Caco-2 (cell line): Measurements from ENCODE around the gene TUSC1. TPM values are rescaled to one million over a fixed set of nuclear protein-coding genes. Genes with fewer than 3 reads are reported as not detected.

Experiments
- BruUV-seq: library from RNA; stranded (reverse); fragments of 400-500 nt; replicated peaks from 2 replicates; lab custom pipeline; 2021; lab: Mats Ljungman, UMichigan
- CTCF ChIA-PET: fragments of 300-600 bp; sonication (Branson Sonifier 250); formaldehyde crosslinking; loops from one replicate; lab custom pipeline; 2022; ENCODE audit warnings: antibody characterized with exemption; lab: Charles Lee
- POLR2A ChIA-PET: fragments of 300-600 bp; sonication (Branson Sonifier 250); formaldehyde crosslinking; loops from one replicate; lab custom pipeline; 2022; ENCODE audit warnings: antibody characterized with exemption; lab: Charles Lee
- DNase-seq, 2 experiments: peaks; one replicate each; pipeline versions ENCODE4 v3.0.0 to v3.0.0-alpha.2; 2020 to 2022
- H3K27me3 ChIP-seq: replicated peaks from 2 replicates; pipeline ENCODE4 v1.6.0; 2011; ENCODE audit warnings: low read length; ENCODE audit not compliant: control insufficient read depth, insufficient read depth
- H3K36me3 ChIP-seq: 2 replicates; pipeline ENCODE4 v1.5.1; 2011; ENCODE audit warnings: low read length; ENCODE audit not compliant: control insufficient read depth, insufficient read depth
- H3K4me1 ChIP-seq: fragments of 250-450 bp; sonication (Bioruptor Pico); 2 replicates; pipeline ENCODE4 v1.5.1; 2020; ENCODE audit warnings: mild to moderate bottlenecking
- H3K4me3 ChIP-seq: 2 replicates; pipeline ENCODE4 v1.5.1; 2011; ENCODE audit warnings: low read depth, mild to moderate bottlenecking, control low read depth, low read length
- H3K9me3 ChIP-seq: fragments of 250-450 bp; sonication (Bioruptor Pico); 2 replicates; pipeline ENCODE4 v1.5.1; 2020; ENCODE audit warnings: mild to moderate bottlenecking, moderate library complexity
- H3K27ac Mint-ChIP-seq: one replicate; pipeline ENCODE4 v1.8.0; 2022; ENCODE audit warnings: mixed read lengths; ENCODE audit not compliant: unreplicated experiment
- H3K27me3 Mint-ChIP-seq: one replicate; pipeline ENCODE4 v1.8.0; 2022; ENCODE audit warnings: mixed read lengths; ENCODE audit not compliant: insufficient read depth, unreplicated experiment
- H3K36me3 Mint-ChIP-seq: one replicate; pipeline ENCODE4 v1.8.0; 2022; ENCODE audit warnings: mild to moderate bottlenecking, mixed read lengths; ENCODE audit not compliant: insufficient read depth, unreplicated experiment
- H3K4me1 Mint-ChIP-seq: one replicate; pipeline ENCODE4 v1.8.0; 2022; ENCODE audit warnings: low read depth, mixed read lengths; ENCODE audit not compliant: unreplicated experiment
- H3K4me3 Mint-ChIP-seq: one replicate; pipeline ENCODE4 v1.8.0; 2022; ENCODE audit warnings: mild to moderate bottlenecking, moderate library complexity, mixed read lengths; ENCODE audit not compliant: unreplicated experiment
- H3K9me3 Mint-ChIP-seq: one replicate; pipeline ENCODE4 v1.8.0; 2022; ENCODE audit warnings: mixed read lengths; ENCODE audit not compliant: unreplicated experiment
- intact Hi-C: fragments of 100-400 bp; cut with micrococcal nuclease; formaldehyde crosslinking; loops from one replicate; pipeline ENCODE4 v1.10.0; 2022; ENCODE audit not compliant: unreplicated experiment
- total RNA-seq: library from RNA; stranded (reverse); gene quantifications from 2 replicates; pipeline ENCODE4 v1.2.3, GENCODE V29; 2022
- TF ChIP-seq, protein P1 (sequence below), 2 experiments: fragments of 200-600 bp in 1 of 2; IDR thresholded peaks; 1 replicate in 1 of 2; 2 replicates in 1 of 2; pipeline versions ENCODE4 v1.5.1 to v1.8.0; 2011 to 2022; ENCODE audit warnings: antibody characterized with exemption in 1 of 2, control low read depth in 1 of 2, inconsistent platforms in 1 of 2, low read depth in 1 of 2, low read length in 1 of 2, mild to moderate bottlenecking in 1 of 2, moderate library complexity in 1 of 2; ENCODE audit not compliant: insufficient read depth in 1 of 2, severe bottlenecking in 1 of 2, unreplicated experiment in 1 of 2

The TUSC1 gene
- total RNA-seq, 1 experiment from 2014 or later, result 2.4 TPM

DNA sequence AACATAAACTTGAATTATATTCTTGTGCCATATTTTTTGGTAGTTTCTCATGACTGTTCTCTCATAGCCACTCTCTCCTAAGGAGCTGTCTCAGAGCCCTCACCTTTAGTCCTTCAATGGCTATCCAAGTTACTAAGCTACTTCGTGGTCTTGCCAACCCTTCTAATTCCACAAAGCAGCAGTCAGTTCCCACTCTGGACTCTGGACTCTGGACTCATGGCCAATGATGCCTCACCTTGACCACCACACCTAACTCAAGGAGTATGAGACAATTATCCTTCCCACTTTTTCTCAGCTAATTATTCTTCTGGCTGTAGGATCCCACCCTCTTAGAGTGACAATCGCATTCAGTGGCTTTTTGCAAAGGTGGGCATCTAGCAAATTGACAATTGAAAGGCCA is 42.2 kb downstream of the TUSC1 start:
- no peak overlapping the region for H3K27ac Mint-ChIP-seq
- H3K4me1 Mint-ChIP-seq, result no peaks in the 10 kb centered on the region
- BruUV-seq, result no TSS peak
- no peaks in the 10 kb centered on the region for H3K9me3 ChIP-seq
- H3K36me3 Mint-ChIP-seq, result peaks cover 6% of the 10 kb centered on the region
- intact Hi-C loops, result no loop called here
- H3K9me3 Mint-ChIP-seq, result no peaks in the 10 kb centered on the region
- ChIA-PET POLR2A (no interaction called here), CTCF (no interaction called here)
- H3K4me3 ChIP-seq, result no peak overlapping the region
- H3K36me3 ChIP-seq, result no peaks in the 10 kb centered on the region
- TF ChIP-seq, protein P1, sequence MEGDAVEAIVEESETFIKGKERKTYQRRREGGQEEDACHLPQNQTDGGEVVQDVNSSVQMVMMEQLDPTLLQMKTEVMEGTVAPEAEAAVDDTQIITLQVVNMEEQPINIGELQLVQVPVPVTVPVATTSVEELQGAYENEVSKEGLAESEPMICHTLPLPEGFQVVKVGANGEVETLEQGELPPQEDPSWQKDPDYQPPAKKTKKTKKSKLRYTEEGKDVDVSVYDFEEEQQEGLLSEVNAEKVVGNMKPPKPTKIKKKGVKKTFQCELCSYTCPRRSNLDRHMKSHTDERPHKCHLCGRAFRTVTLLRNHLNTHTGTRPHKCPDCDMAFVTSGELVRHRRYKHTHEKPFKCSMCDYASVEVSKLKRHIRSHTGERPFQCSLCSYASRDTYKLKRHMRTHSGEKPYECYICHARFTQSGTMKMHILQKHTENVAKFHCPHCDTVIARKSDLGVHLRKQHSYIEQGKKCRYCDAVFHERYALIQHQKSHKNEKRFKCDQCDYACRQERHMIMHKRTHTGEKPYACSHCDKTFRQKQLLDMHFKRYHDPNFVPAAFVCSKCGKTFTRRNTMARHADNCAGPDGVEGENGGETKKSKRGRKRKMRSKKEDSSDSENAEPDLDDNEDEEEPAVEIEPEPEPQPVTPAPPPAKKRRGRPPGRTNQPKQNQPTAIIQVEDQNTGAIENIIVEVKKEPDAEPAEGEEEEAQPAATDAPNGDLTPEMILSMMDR (IDR thresholded peaks at IDR 0.05; ENCODE audit: insufficient read depth in 1 of 2, low read depth in 1 of 2, low read length in 1 of 2, severe bottlenecking in 1 of 2, unreplicated experiment in 1 of 2), result no peak
- no peaks in the 10 kb centered on the region for H3K27me3 ChIP-seq
- H3K4me3 Mint-ChIP-seq, result no peak overlapping the region
- H3K4me1 ChIP-seq, result no peaks in the 10 kb centered on the region
- DNase-seq, result no peak
- H3K27me3 Mint-ChIP-seq, result no peaks in the 10 kb centered on the region

DNA sequence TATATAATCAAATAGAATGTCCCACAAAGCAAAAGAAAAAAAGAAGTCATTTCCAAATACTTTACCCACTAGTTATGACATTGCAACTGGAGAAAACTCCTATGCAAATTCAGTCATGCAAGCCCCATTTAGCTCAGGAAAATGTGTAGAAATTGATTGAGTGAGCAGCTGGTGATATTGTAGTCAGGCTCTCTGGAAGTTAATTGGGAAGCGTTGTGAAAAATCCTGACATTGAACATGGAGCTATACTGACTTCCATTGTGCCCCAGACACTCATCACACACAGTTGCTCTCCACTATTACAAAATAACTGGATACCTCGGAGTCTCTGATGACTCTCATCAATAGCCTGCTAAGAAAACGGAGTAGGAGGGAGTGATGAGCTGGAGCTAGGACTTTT is 49.0 kb downstream of the TUSC1 start:
- Mint-ChIP-seq H3K9me3 (no peaks in the 10 kb centered on the region), H3K4me3 (no peak overlapping the region), H3K4me1 (no peaks in the 10 kb centered on the region), H3K27ac (no peak overlapping the region), H3K36me3 (no peaks in the 10 kb centered on the region), H3K27me3 (no peaks in the 10 kb centered on the region)
- Histone ChIP-seq H3K36me3 (no peaks in the 10 kb centered on the region), H3K9me3 (no peaks in the 10 kb centered on the region), H3K4me3 (no peak overlapping the region), H3K4me1 (no peaks in the 10 kb centered on the region), H3K27me3 (no peaks in the 10 kb centered on the region)
- DNase-seq, result no peak
- no TSS peak for BruUV-seq
- intact Hi-C loops, result no loop called here
- TF ChIP-seq, protein P1 (IDR thresholded peaks at IDR 0.05; ENCODE audit: insufficient read depth in 1 of 2, low read depth in 1 of 2, low read length in 1 of 2, severe bottlenecking in 1 of 2, unreplicated experiment in 1 of 2), result no peak
- CTCF ChIA-PET, result no interaction called here
- POLR2A ChIA-PET, result no interaction called here
